Measurements from ENCODE around the gene NAGPA.

GRCh38 chr16:5024632-5025031 lies 9.1 kb downstream of the NAGPA start:
- TF ChIP-seq POLR2A (IDR thresholded peaks at IDR 0.05) = no peak
- peak in 3 of 5 experiments; percentile 29 to 61 (median 56) for TF ChIP-seq CTCF (IDR thresholded peaks at IDR 0.05)
- no peak for TF ChIP-seq EP300 (IDR thresholded peaks at IDR 0.05; ENCODE audit: low read depth)
